HG03571 (cell line): ENCODE data around the gene PEMT.
"Not testable (repeated sequence)": the region's sequence is repeated elsewhere in the genome, so short reads cannot be mapped to it uniquely, and the experiment has no call there.

Source experiments
- ATAC-seq: cut with Tn5 transposase; IDR thresholded peaks from one replicate; pipeline ENCODE4 v1.9.1; 2021; ENCODE audit not compliant: unreplicated experiment

Gene PEMT

DNA sequence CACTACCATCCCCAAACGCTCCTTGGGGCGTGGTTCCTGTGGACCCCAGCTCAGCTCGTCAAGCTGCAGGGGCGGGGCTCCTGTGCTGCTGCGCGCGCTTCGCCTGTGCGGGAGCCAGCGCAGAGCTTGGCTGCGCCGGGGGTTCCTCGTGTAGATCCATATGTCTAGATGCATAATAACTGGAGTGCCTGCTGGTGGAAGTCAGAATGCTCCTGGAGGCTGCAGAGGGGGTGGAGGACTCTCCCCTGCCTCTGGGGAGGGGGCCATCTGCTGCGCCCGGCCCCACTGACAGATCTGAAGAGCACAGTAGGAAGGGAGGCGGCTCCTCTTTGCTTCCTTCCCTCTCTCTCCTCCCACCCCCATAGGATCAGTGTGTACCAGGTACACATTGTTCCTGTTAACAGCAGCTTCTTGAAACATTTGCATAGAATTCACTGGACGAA lies 99.9 kb downstream of the PEMT start:
- ATAC-seq, result no peak

DNA sequence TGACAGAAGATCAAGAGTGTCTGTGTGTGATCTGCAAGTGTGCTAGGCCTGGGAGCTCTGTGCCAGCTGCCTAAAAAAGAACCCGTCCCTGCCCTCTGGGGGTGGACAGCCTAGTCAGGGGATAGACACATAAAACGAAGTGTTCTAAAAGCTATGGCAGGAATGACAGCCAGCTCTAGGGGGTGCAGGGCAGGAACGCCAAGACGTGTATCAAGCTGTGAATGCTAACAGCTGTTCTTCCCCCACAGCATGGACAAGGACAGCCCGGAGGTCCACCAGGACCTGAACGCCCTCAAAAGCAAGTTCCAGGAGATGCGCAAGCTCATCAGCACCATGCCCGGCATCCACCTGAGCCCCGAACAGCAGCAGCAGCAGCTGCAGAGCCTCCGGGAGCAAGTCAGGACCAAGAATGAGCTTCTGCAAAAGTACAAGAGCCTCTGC lies 100.5 kb downstream of the PEMT start:
- no peak for ATAC-seq

GRCh38 chr17:17487998-17488397 lies 103.5 kb downstream of the PEMT start:
- no peak for ATAC-seq

GRCh38 chr17:17486416-17486815 lies 105.1 kb downstream of the PEMT start:
- ATAC-seq, result not testable (repeated sequence)

DNA sequence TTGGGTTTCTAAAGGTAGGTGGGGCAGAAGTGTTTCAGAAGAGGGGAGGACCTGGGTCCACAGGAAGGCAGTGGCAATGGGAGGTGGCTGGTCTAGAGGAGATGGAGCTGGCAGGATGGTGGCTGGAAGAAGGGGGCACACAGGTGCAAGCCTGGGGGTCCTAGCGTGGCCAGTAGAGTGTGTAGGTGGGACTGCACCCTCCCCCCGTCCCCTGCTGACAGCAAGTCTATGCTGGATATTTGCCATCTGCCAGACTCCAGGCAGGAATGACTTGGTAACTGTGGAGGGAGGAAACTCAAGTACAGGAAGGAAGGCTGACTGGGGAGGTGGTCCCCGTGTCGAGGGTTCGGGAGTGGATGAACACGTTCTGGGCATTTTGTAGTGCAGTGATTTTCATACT lies 106.1 kb downstream of the PEMT start:
- no peak for ATAC-seq

DNA sequence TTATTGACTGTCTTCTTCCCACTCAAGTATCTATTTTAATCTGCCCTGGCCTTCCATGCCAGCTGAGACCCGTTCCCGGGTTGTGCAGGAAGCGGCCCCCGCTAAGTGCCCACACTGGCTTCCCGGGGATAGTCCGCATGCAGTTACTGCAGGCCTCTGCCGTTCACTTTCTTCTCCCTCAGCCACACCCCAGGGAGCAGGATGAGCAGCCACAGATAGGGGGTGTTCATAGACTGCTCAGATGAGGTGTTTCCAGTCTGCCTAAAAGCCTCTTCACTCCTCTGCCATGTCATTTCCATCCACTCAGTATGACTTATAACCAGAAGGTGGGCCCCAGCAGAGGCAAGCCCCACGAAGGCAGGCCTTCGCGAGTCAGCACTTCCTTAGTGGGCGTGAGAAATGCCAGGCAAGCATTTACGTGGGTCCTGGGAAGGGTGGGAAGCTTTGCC lies 107.0 kb downstream of the PEMT start:
- no peak for ATAC-seq

- no peak for ATAC-seq
These were observed 109.6 kb downstream of the PEMT start for GRCh38 chr17:17481860-17482259.

GRCh38 chr17:17480593-17481148 lies 110.8 kb downstream of the PEMT start:
- no peak for ATAC-seq

DNA sequence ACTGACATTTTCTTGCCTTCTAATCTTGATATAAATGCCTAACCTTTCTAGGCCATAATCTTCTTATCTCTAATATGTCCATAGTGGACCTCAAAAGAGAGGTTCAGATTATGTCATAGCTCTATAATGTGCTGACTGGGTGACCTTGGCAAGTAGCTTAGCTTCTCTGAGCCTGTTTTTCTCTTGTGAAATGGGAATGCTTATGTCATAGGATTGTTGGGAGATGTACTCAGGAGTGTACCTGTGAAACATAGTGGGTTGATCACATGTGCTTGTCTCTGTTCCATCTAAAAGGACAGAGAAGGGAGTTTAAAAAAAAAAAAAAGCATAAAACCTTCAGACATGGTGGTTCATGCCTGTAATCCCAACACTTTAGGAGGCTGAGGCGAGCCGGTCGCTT lies 112.3 kb downstream of the PEMT start:
- no peak for ATAC-seq

DNA sequence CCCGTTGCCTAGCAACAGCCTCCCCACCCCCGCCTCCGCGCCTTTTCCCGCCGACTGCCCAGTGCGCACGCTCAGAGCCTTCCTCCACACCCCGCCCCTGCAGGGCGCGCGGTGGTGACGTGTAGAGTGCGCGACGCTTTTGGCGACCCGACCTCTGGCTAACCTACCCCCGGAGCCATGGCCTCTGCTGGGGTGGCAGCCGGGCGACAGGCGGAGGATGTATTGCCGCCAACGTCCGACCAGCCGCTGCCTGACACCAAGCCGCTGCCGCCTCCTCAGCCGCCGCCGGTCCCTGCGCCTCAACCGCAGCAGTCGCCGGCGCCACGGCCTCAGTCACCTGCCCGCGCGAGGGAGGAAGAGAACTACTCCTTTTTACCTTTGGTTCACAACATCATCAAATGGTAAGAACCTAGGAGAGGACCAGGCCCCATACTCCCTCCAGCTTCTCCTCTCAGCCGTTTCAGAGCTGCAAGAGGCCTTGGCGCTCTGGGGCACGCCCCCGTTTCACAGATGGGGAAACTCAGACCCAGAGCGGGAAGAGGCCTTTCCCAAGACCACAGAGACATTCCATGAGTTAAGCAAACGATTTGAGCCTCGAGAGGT lies 114.5 kb downstream of the PEMT start, which contains the start of gene MED9:
Gene MED9, plus strand, starts transcription at position 136 of the 603 bp plus-strand sequence. Its CDS starts 42 bp downstream, at position 178.
- no peak for ATAC-seq

DNA sequence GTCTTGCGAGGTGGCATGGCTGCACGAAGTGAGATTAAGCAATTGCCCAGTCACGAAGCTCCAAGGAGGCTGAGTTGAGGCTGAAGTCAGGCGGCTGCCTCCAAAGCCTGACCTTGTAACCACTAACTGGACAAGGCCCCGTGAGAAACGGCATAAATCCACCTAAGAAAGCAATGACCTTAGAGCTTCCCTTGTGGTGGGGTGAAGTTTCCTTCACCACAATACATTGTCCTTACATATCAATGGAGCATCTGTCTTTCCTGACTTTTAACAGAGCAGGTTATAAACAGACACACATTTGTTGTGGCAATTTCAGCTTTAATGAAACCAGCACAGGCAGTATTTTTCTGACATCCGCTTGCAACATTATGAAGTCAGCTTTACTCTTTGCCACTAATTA lies 117.2 kb downstream of the PEMT start:
- ATAC-seq, result no peak

- ATAC-seq, result no peak
These were observed 119.1 kb downstream of the PEMT start for GRCh38 chr17:17472333-17472920.

GRCh38 chr17:17469996-17470395 lies 121.5 kb downstream of the PEMT start:
- no peak for ATAC-seq

DNA sequence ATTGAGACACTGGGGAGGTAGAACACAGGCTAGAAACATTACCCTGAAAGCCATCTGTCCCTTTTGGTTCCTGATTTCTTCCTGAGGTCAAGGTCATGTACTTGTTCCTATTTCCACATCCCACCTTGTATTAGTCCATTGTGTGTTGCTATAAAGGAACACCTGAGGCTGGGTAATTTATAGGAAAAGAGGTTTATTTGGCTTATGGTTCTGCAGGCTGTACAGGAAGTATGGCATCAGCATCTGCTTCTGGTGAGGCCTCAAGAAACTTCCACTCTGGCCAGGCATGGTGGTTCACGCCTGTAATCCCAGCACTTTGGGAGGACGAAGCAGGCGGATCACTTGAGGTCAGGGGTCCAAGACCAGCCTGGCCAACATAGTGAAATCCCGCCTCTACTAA lies 122.2 kb downstream of the PEMT start:
- ATAC-seq, result no peak

- ATAC-seq, result no peak
These were observed 123.1 kb downstream of the PEMT start for GRCh38 chr17:17468217-17469010.

- no peak for ATAC-seq
These were observed 123.8 kb downstream of the PEMT start for GRCh38 chr17:17467720-17468119.

DNA sequence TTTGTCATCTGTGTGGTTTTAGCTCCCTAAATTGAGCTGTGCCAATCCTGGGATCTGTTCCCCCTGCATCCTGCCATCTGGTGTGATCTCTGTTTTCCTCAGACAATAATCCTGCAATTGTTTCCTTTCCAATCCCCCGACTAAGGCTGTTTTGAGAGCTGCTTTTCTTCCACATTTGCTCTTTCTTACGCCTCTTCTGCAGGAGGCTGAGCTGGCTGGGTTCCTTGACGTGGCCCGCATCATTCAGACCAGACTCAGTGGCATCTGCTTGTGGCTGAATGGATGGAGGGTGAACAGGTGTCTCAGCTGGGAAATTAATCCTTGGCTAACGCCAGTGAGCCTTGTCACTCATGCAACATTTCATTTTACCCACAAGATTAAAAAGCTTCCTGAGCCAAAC lies 124.5 kb downstream of the PEMT start:
- ATAC-seq, result no peak

DNA sequence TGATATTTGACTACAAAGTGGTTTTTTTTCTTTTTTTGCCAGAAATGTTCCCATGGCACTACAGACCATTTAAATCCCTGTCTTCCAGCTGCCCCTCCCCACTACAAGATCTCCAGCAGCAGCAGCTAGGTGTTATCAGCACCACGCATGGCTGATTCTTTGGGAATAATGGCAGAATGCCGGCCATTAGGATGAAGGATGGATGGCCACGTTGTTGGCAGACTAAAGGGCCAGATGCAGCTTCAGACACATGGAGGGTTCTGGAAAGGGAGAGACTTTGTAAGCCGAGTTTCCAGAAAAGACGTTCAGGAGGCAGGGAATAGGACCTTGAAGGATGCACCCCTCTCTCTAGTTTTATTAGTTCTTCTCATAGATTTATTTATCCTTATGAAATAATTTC lies 125.0 kb downstream of the PEMT start:
- no peak for ATAC-seq

DNA sequence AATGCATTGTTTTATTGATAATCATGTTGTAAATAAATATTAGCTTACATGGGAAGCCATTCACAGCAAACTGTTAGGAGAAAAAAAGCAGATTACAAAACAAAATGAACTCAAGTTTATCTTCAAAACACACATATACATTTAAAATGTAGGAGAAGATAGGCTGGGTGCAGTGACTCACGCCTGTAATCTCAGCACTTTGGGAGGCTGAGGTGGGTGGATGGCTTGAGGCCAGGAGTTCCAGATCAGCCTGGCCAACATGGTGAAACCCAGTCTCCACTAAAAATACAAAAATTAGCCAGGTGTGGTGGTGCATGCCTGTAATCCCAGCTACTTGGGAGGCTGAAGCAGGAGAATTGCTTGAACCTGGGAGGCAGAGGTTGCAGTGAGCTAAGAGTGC lies 125.6 kb downstream of the PEMT start:
- not testable (repeated sequence) for ATAC-seq

- no peak for ATAC-seq
These were observed 127.7 kb downstream of the PEMT start for GRCh38 chr17:17463821-17464220.

GRCh38 chr17:17462048-17462824 lies 129.3 kb downstream of the PEMT start:
- ATAC-seq, result no peak
